Activated naive CD4-positive, alpha-beta T cell treated with anti-CD3 and anti-CD28 coated beads, Interleukin-2, amount 50 U/mL, for 72 hours (primary cell): Measurements from ENCODE around the gene PSENEN. TPM values are rescaled to one million over a fixed set of nuclear protein-coding genes. Genes with fewer than 3 reads are reported as not detected.
"Not testable (repeated sequence)": the region's sequence is repeated elsewhere in the genome, so short reads cannot be mapped to it uniquely, and the experiment has no call there.

ENCODE experiments used
- ATAC-seq, 2 donors: fragments of 150-1000 bp; cut with Tn5 transposase; 2 replicates each; pipeline ENCODE4 v1.10.0; 2021; ENCODE audit warnings: mild to moderate bottlenecking in 2 of 2, moderate library complexity in 2 of 2
- DNase-seq, 2 donors: peaks; one replicate each; pipeline ENCODE4 v3.0.0; 2021 to 2022; ENCODE audit warnings: low spot score in 2 of 2
- H3K27ac Mint-ChIP-seq, 2 donors: one replicate each; pipeline ENCODE4 v1.8.0; 2022; ENCODE audit warnings: mild to moderate bottlenecking in 2 of 2, mixed read lengths in 2 of 2
- H3K36me3 Mint-ChIP-seq, 2 donors: one replicate each; pipeline ENCODE4 v1.8.0; 2022; ENCODE audit warnings: mixed read lengths in 2 of 2
- H3K9me3 Mint-ChIP-seq, 2 donors: one replicate each; pipeline ENCODE4 v1.8.0; 2022; ENCODE audit warnings: mixed read lengths in 2 of 2
- total RNA-seq, 2 donors: library from RNA; stranded (reverse); gene quantifications; one replicate each; pipeline ENCODE4 v1.2.3, GENCODE V29; 2022

PSENEN gene
- total RNA-seq, 2 donors from 2014 or later: 43.2 to 49.4 TPM

- peak overlapping the region; percentile 93 to 97 for H3K27ac Mint-ChIP-seq
- ATAC-seq (no peak), DNase-seq (no peak)
- H3K9me3 Mint-ChIP-seq: peaks cover 0 to 4% of the 10 kb centered on the region in 2 donors
- peaks cover 39% of the 10 kb centered on the region in 2 donors for H3K36me3 Mint-ChIP-seq
Observed at GRCh38 chr19:35715981-35716800, 29.3 kb upstream of the PSENEN start.

DNA sequence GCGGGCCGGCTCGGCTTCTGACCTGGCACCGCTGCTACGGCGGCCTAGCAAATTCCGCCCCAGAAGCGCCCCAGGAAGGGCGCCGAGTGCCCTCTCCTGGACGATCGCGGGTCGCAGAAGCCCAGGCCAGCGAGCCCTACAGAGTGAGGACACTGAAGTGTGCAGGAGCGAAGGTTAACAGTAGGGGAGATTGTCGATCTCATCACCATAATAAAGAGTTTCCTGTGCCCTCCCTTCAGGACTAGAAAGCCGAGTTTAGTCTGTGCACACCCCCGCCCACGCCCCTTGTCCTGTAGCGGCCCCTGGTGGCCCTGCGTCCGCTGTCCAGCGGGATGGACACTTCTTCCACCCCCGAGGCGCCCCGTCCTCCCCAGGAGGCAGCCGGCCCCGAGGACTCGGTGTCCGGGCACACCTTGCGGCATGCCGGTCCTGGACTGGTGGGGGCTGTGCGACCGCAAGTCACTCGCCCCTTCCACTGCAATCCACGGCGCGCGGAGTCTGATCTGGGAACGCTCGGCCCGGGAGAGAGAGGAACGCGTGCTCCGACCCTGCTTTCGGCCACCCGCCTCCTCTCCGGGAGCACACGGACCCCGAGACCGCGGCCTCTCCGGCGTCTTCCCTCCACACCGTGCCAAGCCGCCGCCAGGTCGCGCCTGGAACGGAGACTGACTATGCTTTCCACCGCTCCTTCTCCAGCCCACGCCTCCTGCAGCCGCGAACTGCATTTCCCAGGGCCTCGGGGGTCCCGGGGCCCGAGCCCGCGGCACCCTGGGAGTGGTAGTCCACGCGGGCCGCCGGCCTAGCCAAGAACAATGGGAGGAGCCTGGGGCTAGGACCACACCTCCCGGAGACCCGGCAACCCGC lies 28.4 kb upstream of the PSENEN start:
- ATAC-seq (peak; percentile 39 to 74), DNase-seq (peak; percentile 78 to 84)
- Mint-ChIP-seq H3K36me3 (peaks cover 39 to 40% of the 10 kb centered on the region in 2 donors), H3K9me3 (no peaks in the 10 kb centered on the region), H3K27ac (peak overlapping the region; percentile 93 to 97)

- peak within 1 kb of the TSS; percentile 93 to 97 for H3K27ac Mint-ChIP-seq
- ATAC-seq (peak in 1 of 2 donors; percentile 11), DNase-seq (peak; percentile 90 to 95)
- peaks cover 39 to 48% of the 10 kb centered on the region in 2 donors for H3K36me3 Mint-ChIP-seq
- H3K9me3 Mint-ChIP-seq: no peaks in the 10 kb centered on the region
Observed at GRCh38 chr19:35717665-35718344, 27.6 kb upstream of the PSENEN start, which contains the start of gene KMT2B. KMT2B (plus strand) TSS chr19:35718003; CDS start chr19:35718019, 16 bp downstream.

DNA sequence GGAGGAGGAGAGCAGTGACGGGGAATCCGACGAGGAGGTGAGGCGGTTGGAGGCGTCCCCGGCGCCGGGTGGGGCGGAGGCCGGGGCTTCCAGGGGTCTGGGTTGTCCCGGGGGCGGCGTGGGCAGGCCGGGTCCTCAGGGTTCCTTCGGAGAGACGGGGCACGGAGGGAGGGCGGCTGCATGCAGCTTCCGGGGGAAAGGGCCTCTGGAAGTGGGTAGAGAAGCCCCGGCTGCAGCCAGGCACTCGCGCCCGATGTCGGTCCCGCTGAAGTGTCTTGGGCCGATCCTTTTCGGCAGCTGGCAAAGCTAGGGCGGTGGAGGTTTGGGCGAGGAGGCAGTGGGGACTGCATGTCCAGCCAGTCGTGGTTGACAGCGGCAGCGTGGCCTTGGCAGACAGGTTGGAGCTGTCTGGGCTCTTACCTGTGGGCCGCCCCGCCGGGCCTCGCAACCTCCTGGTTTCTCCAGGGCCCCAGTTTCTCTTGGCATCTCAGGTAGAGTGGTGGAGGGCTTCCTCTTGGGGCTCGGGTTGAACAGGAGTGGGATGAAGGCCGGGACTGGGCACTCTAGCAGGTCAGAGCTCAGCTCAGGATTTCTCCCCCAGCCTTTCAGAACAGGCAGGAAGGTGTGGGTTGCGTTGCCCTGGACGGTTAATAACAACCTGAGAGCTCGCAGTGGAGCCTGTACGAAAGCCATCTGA lies 27.0 kb upstream of the PSENEN start:
- Mint-ChIP-seq H3K27ac (peak overlapping the region; percentile 89 to 96), H3K36me3 (peaks cover 34 to 53% of the 10 kb centered on the region in 2 donors), H3K9me3 (no peaks in the 10 kb centered on the region)
- ATAC-seq (peak in 1 of 2 donors; percentile 3), DNase-seq (peak; percentile 52 to 67)

DNA sequence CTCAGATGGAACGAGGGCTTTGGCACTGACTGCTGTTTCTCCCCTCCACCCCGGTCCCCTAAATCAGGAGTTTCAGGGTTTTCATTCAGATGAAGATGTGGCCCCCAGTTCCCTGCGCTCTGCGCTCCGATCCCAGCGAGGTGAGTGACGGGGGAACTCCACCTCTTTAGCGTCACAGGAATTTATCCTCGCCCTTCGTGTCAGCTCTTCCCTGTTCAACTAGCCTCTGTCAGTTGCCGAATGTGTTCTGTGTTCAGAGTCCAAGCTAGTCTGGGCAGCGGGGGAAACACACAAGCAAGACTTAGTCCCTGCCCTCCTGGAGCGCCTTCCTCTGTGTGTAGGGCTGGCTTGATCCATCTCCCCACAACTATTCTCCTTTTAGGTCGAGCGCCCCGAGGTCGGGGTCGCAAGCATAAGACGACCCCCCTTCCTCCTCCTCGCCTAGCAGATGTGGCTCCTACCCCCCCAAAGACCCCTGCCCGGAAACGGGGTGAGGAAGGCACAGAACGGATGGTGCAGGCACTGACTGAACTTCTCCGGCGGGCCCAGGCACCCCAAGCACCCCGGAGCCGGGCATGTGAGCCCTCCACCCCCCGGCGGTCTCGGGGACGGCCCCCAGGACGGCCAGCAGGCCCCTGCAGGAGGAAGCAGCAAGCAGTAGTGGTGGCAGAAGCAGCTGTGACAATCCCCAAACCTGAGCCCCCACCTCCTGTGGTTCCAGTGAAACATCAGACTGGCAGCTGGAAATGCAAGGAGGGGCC lies 25.9 kb upstream of the PSENEN start:
- Mint-ChIP-seq H3K27ac (peak overlapping the region; percentile 79 to 89), H3K36me3 (peaks cover 23 to 52% of the 10 kb centered on the region in 2 donors), H3K9me3 (no peaks in the 10 kb centered on the region)
- DNase-seq (no peak), ATAC-seq (no peak)

DNA sequence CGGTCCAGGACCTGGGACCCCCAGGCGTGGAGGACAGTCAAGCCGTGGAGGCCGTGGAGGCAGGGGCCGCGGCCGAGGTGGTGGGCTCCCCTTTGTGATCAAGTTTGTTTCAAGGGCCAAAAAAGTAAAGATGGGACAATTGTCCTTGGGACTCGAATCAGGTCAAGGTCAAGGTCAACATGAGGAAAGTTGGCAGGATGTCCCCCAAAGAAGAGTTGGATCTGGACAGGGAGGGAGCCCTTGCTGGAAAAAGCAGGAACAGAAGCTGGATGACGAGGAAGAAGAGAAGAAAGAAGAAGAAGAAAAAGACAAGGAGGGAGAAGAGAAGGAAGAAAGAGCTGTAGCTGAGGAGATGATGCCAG lies 25.3 kb upstream of the PSENEN start:
- H3K27ac Mint-ChIP-seq: peak overlapping the region; percentile 89 to 96
- ATAC-seq: no peak
- no peak for DNase-seq
- no peaks in the 10 kb centered on the region for H3K9me3 Mint-ChIP-seq
- H3K36me3 Mint-ChIP-seq: peaks cover 18 to 48% of the 10 kb centered on the region in 2 donors

GRCh38 chr19:35720648-35721047 lies 24.8 kb upstream of the PSENEN start:
- ATAC-seq (no peak), DNase-seq (no peak)
- H3K36me3 Mint-ChIP-seq: peaks cover 12 to 50% of the 10 kb centered on the region in 2 donors
- H3K9me3 Mint-ChIP-seq: no peaks in the 10 kb centered on the region
- peak overlapping the region; percentile 68 to 89 for H3K27ac Mint-ChIP-seq

GRCh38 chr19:35721374-35721773 lies 24.1 kb upstream of the PSENEN start:
- no peak for ATAC-seq
- H3K27ac Mint-ChIP-seq: peak overlapping the region; percentile 74 to 89

DNA sequence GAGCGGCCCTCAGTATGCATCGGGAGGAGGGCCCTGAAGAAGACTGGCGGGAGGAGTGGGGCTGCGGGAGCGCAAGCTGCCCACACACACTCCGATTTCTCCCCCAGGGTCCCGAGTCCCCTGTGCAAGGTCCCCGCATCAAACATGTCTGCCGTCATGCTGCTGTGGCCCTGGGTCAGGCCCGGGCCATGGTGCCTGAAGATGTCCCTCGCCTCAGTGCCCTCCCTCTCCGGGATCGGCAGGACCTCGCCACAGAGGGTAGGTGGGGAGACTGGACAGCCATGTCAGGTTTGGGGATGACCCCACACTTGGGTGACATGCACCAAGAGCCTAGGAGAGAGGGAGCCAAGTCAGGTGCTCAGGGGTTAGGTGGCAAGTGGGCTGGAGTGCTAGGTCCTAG lies 23.0 kb upstream of the PSENEN start:
- DNase-seq (no peak), ATAC-seq (no peak)
- H3K27ac Mint-ChIP-seq: peak overlapping the region; percentile 82 to 89
- peaks cover 0 to 51% of the 10 kb centered on the region in 2 donors for H3K36me3 Mint-ChIP-seq
- no peaks in the 10 kb centered on the region for H3K9me3 Mint-ChIP-seq

More at GRCh38 chr19:35721374-35721773, 24.1 kb upstream of the PSENEN start:
- Mint-ChIP-seq H3K9me3 (no peaks in the 10 kb centered on the region), H3K36me3 (peaks cover 5 to 48% of the 10 kb centered on the region in 2 donors)
- no peak for DNase-seq

DNA sequence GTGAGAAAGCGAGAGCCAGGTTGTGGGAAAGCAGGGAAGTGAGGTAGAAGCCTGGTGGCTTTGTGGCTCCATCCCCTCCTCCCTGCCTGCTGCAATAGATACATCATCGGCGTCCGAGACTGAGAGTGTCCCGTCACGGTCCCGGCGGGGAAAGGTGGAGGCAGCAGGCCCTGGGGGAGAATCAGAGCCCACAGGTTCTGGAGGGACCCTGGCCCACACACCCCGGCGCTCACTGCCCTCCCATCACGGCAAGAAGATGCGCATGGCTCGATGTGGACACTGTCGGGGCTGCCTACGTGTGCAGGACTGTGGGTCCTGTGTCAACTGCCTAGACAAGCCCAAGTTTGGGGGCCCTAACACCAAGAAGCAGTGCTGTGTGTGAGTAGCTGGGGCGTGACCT lies 22.6 kb upstream of the PSENEN start:
- peak overlapping the region; percentile 82 to 89 for H3K27ac Mint-ChIP-seq
- peaks cover 0 to 51% of the 10 kb centered on the region in 2 donors for H3K36me3 Mint-ChIP-seq
- ATAC-seq (no peak), DNase-seq (no peak)
- no peaks in the 10 kb centered on the region for H3K9me3 Mint-ChIP-seq

GRCh38 chr19:35723671-35724070 lies 21.8 kb upstream of the PSENEN start:
- Mint-ChIP-seq H3K27ac (peak overlapping the region; percentile 52 to 81), H3K9me3 (no peaks in the 10 kb centered on the region), H3K36me3 (peaks cover 0 to 51% of the 10 kb centered on the region in 2 donors)
- DNase-seq (no peak), ATAC-seq (no peak)

GRCh38 chr19:35724132-35724531 lies 21.3 kb upstream of the PSENEN start:
- H3K9me3 Mint-ChIP-seq, DNase-seq, ATAC-seq: not testable (repeated sequence)
- Mint-ChIP-seq H3K36me3 (peaks cover 0 to 50% of the 10 kb centered on the region in 2 donors), H3K27ac (peak overlapping the region in 1 of 2 donors; percentile 81)

DNA sequence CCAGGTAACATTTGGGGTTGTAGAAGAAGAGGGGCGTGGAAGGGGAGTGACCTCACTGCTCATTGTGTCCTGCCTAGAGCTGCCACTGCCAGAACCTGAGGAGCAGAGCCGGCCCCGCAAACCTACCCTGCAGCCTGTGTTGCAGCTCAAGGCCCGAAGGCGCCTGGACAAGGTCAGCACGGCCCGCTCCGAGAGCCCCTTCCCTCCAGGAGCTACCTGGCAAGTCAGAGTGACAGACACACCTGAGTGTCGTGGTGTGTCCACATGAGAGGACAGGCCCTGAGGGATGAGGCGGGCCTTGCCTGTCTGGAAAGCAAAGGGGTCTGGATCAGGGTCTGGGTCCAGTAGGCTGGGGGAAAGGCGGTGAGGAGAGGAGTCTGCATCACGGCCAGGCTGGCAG lies 20.9 kb upstream of the PSENEN start:
- no peak for DNase-seq
- Mint-ChIP-seq H3K27ac (peak overlapping the region in 1 of 2 donors; percentile 81), H3K36me3 (peaks cover 0 to 49% of the 10 kb centered on the region in 2 donors), H3K9me3 (no peaks in the 10 kb centered on the region)
- ATAC-seq: no peak

- Mint-ChIP-seq H3K9me3 (no peaks in the 10 kb centered on the region), H3K27ac (peak overlapping the region; percentile 81 to 87), H3K36me3 (peaks cover 5 to 52% of the 10 kb centered on the region in 2 donors)
- ATAC-seq (no peak), DNase-seq (no peak)
Observed at GRCh38 chr19:35725216-35725861, 20.1 kb upstream of the PSENEN start.
